Ramos (cell line): ENCODE measurements around the gene LHX3.
"Not testable (repeated sequence)": the region's sequence is repeated elsewhere in the genome, so short reads cannot be mapped to it uniquely, and the experiment has no call there.

Experiments used
- in situ Hi-C: fragments of 300-500 bp; cut with MboI; formaldehyde crosslinking; loops from one replicate; pipeline ENCODE4 v1.14.3; 2022; ENCODE audit warnings: low sequenced_read_pairs; ENCODE audit not compliant: unreplicated experiment

Gene LHX3

DNA sequence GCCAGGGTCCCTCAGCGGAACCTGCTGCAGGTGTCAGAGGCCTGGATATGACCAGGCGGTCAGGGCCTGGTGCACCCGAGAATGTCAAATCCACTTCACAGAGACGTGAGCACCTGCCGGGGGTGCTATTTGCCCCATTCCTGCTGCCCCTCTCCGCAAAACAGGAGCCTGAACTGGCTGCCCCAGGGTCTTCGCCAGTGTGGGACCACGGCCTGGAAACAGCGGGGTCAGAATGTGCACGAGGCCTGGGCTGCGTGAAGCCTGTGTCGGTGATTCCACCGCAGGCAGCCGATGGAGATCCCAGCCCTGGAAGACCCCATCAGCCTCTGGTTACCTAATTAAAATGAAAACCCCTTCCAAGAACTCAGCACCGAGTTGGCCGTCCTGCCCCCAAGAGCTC is 45.1 kb downstream of the LHX3 start:
- in situ Hi-C loops = no loop called here

DNA sequence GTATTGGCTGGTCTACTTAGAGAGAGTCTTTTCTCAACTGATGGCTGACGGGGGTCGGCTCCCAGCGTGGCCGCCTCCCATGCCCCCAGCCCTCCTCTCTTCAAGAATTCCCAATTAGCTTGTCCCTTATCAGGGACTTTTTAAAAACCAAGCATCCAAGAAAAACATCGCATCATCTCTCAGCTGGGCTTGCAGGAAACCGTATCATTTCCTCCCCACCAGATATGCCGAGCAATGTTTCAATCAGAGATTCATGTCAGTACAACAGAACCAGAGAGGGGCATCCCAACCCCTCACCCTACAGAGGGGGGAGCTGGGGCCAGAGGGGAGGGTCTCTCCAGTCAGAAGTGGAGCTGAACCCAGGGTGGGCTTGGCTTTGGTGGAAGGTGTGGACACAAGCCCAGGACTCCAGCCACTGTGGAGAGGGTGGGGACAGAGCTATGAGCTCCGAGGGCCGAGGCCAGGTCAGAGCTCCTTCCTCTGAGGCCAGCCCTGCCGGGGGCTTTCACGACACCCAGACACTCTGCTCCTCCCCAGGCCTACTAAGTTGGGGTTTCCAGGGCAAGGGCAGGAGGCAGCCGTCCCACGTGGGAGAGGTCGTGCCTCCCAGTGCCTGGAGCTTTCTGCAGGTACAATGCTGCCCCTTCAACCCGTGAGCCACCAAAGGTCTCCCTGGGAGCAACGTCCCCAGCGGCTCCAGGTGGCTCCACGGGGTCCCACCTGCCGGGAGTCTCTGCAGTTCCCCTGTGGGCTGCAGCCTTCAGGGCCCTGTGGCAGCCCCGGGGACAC is 47.3 kb downstream of the LHX3 start:
- in situ Hi-C loops = no loop called here

DNA sequence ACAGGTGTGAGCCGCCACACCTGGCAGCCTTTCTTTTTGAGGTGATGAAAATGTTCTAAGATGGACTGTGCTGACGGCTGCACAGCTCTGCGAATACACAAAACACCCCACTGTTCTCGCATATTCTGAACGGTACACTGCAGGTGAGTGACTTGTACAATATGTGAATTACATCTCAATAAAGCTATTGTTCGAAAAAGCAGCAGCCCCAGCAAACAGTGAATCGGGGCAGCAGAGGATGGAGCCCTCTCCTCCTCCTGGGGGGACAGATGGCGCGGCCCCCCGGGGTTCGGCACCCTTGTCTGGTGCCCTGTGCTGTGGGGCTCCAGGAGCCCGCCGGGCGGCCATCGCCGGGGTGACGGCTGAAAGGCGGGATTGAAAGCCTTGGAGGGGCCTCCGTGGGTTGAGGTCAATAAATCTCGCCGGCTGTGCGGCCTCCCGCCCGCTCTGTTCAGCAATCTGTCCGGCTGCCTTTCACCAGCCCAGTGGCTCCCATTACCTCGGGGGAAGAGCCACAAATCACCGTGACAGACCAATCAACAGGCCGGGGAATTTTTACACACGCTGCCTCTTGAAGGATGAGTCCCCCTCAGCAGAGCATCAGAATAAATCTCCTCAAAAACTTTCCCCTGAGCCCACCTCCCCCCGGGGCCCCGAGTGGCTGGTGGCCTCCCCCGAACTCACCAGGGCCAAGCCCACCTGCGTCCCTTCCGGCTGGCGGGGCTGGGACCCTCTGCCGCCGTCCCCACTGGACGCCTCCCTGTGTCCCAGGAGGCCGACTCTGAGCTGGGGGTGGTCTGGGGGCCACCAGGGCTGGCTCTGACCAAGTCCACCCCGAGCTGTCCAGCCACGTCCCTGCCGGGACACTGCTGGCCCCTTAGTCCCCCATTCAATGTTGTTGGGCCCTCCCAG is 48.5 kb downstream of the LHX3 start:
- in situ Hi-C loops = no loop called here

DNA sequence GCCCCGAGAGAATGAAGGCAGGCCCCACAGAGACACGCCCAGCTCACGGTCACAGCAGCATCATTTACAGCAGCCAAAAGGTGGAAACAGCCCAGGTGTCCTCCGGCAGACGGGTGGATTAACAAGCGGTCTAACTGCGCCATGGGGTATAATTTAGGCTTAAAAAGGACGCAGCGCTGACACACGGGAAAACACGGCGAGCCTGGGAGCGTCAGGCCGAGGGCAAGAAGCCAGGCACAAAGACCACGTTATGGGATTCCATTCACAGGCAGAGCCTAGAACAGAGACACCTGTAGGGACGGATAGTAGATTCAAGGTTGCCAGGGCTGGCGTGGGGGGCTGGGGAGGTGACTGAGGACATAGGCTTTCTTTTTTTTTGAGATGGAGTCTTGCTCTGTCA is 49.4 kb downstream of the LHX3 start:
- in situ Hi-C loops = no loop called here

DNA sequence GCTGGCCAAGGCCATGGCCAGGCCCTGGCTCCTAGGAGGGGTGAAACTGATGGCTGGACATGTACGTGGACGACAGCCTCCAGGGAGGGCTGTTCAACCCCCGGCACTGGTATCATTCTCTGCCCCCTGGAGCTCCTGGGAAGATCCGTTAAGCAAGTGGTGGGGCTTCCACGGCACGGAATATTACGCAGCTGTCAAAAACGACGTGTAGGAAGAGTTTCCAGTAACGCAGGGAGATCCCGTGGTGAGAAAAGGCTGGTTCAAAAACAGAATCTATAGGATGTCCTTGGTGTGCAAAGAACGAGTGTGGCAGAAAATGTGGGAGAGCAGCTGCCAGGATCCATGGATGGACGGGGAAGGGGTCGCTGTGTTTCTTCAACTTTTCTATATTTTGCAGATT is 50.0 kb downstream of the LHX3 start:
- in situ Hi-C loops = no loop called here

DNA sequence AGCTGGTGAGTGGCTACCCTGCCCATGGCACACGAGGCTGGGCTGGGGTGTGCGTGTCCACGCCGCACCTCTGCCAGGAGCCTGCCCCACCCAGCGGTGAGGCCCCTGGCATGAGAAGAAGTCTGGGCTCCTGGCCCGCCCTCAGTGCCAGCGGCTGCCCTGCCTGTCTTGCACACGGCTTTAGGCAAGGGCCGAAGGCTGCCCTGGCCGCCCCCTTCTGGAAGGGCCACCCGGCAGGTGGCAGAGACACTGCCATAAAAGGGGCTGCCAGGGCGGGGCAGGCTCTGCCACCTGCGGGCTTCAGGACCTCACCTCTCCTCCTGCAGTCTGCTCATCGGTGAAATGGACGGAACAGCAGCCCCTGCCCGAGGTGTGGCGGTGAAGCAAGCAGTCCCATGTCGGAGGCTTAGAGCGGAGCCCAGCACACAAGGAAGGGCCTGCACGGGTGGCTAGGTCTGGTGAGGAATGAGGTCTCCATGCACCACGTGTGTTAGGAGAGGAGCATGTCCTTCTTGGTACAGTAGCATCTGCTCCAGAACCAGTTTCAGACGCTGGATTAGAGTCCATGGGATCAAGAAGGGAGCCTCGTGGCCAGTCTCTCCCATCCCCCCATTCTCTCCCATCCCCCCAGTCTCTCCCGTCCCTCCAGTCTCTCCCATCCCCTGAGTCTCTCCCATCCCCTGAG is 51.4 kb downstream of the LHX3 start:
- in situ Hi-C loops = no loop called here

DNA sequence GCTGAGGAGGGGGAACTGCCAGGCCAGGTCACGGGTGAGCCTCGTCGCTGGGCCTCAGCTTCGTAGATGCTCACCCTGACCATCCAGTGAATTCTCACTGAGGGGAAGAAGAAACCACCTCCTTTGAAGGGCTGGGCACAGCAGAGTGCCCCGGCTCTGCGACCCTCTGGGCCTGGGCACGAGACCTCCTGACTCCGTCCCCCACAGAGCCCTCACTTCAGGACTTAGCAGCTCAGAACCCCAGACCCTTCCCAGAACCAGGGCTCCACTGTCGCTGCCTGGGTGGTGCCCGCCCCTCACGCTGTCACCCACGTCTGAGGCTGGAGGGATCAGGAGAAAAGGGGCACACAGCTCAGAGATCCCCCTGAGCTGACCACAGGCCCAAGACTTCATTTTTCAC is 52.0 kb downstream of the LHX3 start:
- in situ Hi-C loops = no loop called here

DNA sequence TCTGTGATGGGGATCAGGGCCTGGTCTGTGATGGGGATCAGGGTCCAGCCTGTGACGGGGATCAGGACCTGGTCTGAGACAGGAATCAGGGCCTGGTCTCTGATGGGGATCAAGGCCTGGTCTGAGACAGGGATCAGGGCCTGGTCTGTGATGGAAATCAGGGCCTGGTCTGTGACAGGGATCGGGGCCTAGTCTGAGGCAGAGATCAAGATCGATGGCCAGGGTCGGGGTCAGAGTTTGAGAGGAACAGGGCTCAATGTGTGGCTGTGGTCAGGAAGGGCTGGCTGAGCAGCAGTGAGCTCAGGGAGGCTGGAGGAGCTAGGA is 52.4 kb downstream of the LHX3 start:
- in situ Hi-C loops = no loop called here

DNA sequence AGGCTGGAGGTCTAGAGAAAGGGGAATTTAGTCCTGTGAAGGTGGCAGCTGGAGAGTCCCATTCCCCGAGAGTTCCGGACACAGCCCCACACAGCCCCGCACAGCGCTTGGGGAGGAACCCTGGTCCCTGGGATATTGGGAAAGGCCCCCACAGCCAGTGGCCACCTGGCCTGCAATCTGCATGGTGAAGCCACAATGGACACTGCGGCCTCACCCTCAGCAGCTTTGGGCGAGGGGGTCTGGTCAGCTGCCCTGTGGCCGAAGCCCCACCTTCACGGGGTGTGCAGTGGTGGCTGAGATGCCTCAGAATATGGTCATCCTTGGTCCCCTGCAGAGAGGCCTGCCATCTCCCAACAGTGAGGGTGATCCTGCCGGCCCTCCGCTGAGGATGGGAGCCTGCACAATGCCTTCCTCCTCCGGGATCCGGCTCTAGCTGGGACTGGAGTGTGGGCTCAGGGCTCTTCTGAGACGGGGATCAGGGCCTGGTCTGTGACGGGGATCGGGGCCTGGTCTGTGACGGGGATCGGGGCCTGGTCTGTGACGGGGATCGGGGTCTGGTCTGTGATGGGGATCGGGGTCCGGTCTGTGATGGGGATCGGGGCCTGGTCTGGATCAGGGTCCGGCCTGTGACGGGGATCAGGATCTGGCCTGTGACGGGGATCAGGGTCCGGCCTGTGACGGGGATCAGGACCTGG is 52.9 kb downstream of the LHX3 start:
- in situ Hi-C loops = no loop called here

DNA sequence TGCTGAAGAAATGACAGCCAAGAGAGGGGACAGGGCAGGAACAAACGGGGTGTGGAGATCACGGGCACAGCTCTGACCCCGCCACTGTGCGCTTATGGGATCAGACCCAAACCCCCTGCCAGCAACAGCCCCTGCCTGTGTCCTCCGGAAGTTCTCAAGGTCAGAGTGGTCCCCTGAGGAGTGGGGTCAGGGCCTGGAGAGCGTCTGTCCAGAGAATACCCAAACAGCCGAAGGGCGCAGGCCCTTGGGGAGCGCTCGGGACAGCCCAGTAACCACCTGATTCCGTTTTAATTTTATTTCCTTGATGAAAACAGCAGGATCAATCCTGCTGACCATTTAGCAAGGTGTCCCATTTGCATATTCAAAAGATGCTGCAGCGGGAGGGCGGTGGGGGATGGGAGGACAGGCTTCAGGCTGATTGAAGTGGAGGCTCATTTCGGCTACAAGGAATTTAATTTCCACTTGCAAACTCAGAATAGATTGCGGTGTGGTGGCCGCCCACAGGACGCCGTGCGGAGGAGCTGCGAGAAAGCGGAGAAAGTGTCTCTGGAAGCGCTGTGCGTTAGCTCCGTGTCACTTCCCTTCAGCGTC is 53.6 kb downstream of the LHX3 start:
- in situ Hi-C loops = no loop called here

DNA sequence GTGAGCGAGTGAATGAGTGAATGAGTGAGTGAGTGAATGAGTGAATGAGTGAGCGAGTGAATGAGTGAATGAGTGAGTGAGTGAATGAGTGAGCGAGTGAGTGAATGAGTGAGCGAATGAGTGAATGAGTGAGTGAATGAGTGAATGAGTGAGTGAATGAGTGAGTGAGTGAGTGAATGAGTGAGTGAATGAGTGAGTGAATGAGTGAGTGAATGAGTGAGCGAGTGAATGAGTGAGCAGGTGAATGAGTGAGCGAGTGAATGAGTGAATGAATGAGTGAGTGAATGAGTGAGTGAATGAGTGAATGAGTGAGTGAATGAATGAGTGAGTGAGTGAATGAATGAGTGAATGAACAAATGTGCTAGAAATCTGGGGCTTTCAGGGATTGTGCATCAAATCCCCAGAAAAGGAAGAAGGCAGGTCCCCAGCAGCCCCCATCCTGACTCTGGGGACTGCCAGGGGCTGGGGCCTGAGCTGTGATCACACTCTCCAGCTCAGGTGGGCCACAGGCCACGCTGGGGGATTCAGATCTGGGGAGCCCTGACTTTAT is 54.2 kb downstream of the LHX3 start:
- in situ Hi-C loops = not testable (repeated sequence)

DNA sequence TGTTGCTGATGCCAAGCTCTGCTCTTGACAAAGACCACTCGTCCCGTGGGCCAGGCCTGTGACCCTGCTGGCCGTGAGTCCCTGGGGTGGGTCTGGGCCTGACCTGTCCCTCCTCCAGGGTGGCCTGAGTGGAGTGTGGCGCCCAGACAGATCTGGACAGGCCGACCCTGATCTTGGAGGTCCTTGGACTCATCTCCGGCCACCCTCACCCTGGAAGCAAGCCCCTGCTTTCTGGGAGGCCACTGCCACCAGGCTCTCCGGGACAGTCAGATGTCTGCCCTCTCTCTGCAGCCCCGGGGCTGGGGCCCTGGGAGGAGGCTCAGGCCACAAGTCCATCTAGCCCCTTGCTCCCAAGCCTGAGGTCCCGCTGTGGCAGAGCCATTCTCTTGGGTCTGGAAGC is 55.1 kb downstream of the LHX3 start:
- in situ Hi-C loops = no loop called here

DNA sequence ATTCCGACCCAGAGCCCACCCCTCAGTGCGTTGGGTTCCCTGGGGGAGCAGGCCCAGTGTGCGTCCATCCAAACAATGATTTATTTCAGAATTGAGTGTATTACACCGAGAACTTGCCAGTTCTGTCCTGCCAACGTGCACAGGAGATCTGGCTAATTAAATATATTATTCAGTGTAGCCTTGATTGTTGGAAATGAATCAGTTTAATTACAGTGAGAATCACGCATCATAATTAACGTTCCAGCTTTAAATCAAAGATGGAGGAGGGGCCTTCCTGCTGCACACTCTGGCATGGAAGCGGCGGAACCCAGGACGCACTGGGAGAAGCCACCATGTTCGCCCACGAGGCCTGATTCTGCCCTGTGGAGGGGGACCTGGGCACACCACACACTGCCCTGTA is 55.6 kb downstream of the LHX3 start:
- in situ Hi-C loops = no loop called here

DNA sequence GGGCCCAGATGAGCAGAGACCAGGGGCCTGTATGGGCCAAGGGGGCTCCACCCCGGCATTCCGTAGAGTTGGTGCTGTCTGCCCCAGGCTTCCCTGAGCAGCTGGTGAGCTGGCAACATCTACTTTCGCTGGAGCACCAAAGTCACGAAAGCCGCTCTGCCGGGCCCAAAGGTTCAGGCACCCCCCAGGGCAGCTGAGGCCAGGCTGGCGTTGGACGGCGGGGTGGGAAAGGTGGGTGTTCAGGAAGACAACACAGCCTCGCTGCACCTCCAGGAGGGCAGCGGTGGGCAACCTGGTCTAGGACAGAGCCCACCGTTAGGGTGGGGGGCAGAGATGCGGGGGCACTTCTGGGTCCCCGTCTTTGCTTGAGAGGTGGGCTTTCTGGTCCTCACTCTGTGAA is 56.2 kb downstream of the LHX3 start:
- in situ Hi-C loops = no loop called here

DNA sequence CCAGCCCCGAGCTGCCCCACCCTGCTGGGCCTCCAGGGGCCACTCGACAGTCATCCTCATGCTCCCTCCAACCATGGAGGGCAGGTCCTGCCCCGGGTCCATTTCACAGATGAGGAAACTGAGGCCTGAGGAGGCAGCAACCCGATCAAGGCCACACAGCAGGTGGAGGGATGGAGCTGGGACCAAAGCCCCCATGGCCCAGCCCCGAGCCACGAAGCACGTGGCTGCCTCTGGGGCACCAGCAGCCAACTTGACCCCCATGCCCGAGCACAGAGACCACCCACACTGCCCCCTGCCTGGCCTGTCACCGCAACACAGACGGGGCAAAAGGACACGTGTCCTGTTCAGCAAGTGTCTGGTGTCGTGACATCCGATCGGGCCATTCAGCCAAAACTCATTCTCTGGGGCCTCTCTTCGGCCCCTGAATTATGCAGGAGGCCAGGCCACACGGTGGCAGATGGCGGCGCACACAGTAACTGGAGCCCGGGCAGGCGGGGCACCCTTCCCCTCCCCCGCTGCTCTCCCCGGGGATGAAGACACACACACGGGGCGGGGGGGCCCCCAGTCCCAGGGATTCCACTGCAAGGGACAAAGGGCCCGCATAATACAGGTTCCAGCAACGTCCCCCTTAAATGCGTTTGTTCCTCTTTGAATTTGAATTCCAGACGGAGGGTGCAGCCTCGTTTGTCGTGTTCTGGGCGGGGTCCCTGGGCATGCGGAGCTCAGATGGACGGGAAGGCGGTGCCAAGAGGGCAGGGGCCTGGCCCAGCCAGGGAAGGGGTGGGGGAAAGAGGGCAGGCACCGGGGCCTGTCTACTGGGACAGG is 56.8 kb downstream of the LHX3 start:
- in situ Hi-C loops = no loop called here

DNA sequence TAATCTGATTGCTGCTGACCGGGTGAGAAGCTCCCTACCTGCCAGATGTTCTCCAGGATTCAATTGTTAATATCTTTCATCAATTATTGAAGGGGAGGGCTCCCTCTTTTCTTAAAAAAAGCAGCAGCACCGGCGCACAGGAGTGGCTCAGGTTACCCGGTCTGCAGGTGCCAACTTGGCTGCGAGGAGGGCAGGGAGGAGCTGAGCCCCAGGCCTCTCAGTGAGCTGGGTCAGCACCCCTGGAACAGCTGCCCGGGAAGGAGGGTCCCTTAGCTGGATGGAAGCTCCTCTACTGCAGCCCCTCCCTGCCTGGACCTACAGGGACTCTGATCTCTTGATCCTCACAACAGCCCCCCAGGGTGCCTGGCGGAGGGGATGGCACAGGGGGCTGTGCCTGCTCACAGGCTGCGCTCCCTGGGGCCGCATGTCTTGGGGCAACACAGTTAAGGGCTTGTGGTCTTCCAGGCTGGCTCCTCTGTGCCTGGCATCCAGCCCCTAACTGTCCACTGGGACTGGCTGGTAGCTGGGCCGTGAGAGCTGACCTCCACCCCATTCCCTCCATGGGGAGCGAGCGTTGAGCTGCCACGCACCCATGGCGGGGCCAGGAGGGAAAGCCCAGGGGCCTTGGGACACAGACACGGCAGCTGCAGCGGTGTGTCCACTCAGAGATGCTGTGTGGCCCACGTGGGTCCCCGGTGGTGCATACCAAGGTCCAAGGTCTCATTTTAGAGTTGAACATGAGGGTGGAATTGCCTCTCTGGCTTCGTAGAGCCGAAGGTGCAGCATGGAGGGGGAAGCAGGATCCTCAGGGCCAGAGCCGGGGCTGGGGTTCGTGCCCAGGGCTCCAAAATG is 57.7 kb downstream of the LHX3 start:
- in situ Hi-C loops = no loop called here
